Measurements from ENCODE around the gene LYRM4.

Gene LYRM4

GRCh38 chr6:5108536-5109150 lies 152.1 kb downstream of the LYRM4 start:
- TF ChIP-seq POLR2A (IDR thresholded peaks at IDR 0.05; ENCODE audit: low read length), result no peak
- TF ChIP-seq GATA1 (IDR thresholded peaks at IDR 0.05; ENCODE audit: low read depth, low read length), result no peak
- DNase-seq, result no peak

GRCh38 chr6:5108068-5108467 lies 152.7 kb downstream of the LYRM4 start:
- TF ChIP-seq GATA1 (IDR thresholded peaks at IDR 0.05; ENCODE audit: low read depth, low read length), result no peak
- TF ChIP-seq POLR2A (IDR thresholded peaks at IDR 0.05; ENCODE audit: low read length), result no peak
- no peak for DNase-seq

- TF ChIP-seq GATA1 (IDR thresholded peaks at IDR 0.05; ENCODE audit: low read depth, low read length) (no peak), POLR2A (IDR thresholded peaks at IDR 0.05; ENCODE audit: low read length) (no peak)
Observed at GRCh38 chr6:5107341-5107740, 153.4 kb downstream of the LYRM4 start.

GRCh38 chr6:5105146-5105545 lies 155.6 kb downstream of the LYRM4 start:
- no peak for TF ChIP-seq POLR2A (IDR thresholded peaks at IDR 0.05; ENCODE audit: low read length)
- TF ChIP-seq GATA1 (IDR thresholded peaks at IDR 0.05; ENCODE audit: low read depth, low read length), result no peak
- no peak for DNase-seq

More at GRCh38 chr6:5107341-5107740, 153.4 kb downstream of the LYRM4 start:
- no peak for DNase-seq

- TF ChIP-seq GATA1 (IDR thresholded peaks at IDR 0.05; ENCODE audit: low read depth, low read length) (no peak), POLR2A (IDR thresholded peaks at IDR 0.05; ENCODE audit: low read length) (no peak)
- no peak for DNase-seq
Observed at GRCh38 chr6:5104667-5105066, 156.1 kb downstream of the LYRM4 start.

GRCh38 chr6:5103250-5103649 lies 157.5 kb downstream of the LYRM4 start:
- TF ChIP-seq GATA1 (IDR thresholded peaks at IDR 0.05; ENCODE audit: low read depth, low read length) (no peak), POLR2A (IDR thresholded peaks at IDR 0.05; ENCODE audit: low read length) (no peak)
- DNase-seq, result no peak

GRCh38 chr6:5102267-5102970 lies 158.3 kb downstream of the LYRM4 start:
- DNase-seq, result no peak
- TF ChIP-seq POLR2A (IDR thresholded peaks at IDR 0.05; ENCODE audit: low read length) (no peak), GATA1 (IDR thresholded peaks at IDR 0.05; ENCODE audit: low read depth, low read length) (no peak)

- no peak for DNase-seq
- TF ChIP-seq POLR2A (IDR thresholded peaks at IDR 0.05; ENCODE audit: low read length) (no peak), GATA1 (IDR thresholded peaks at IDR 0.05; ENCODE audit: low read depth, low read length) (no peak)
Observed at GRCh38 chr6:5100806-5101205, 159.9 kb downstream of the LYRM4 start.

- DNase-seq, result no peak
- TF ChIP-seq POLR2A (IDR thresholded peaks at IDR 0.05; ENCODE audit: low read length) (no peak), GATA1 (IDR thresholded peaks at IDR 0.05; ENCODE audit: low read depth, low read length) (no peak)
Observed at GRCh38 chr6:5099537-5099936, 161.2 kb downstream of the LYRM4 start.

- TF ChIP-seq POLR2A (IDR thresholded peaks at IDR 0.05; ENCODE audit: low read length) (no peak), GATA1 (IDR thresholded peaks at IDR 0.05; ENCODE audit: low read depth, low read length) (no peak)
- DNase-seq, result no peak
Observed at GRCh38 chr6:5098501-5099270, 162.1 kb downstream of the LYRM4 start.

GRCh38 chr6:5096482-5096881 lies 164.3 kb downstream of the LYRM4 start:
- TF ChIP-seq GATA1 (IDR thresholded peaks at IDR 0.05; ENCODE audit: low read depth, low read length) (no peak), POLR2A (IDR thresholded peaks at IDR 0.05; ENCODE audit: low read length) (no peak)
- DNase-seq, result peak; percentile 50 to 77

GRCh38 chr6:5095236-5095635 lies 165.5 kb downstream of the LYRM4 start:
- DNase-seq, result no peak
- TF ChIP-seq GATA1 (IDR thresholded peaks at IDR 0.05; ENCODE audit: low read depth, low read length), result no peak
- TF ChIP-seq POLR2A (IDR thresholded peaks at IDR 0.05; ENCODE audit: low read length), result no peak

- no peak for DNase-seq
- TF ChIP-seq POLR2A (IDR thresholded peaks at IDR 0.05; ENCODE audit: low read length) (no peak), GATA1 (IDR thresholded peaks at IDR 0.05; ENCODE audit: low read depth, low read length) (no peak)
Observed at GRCh38 chr6:5094327-5094726, 166.4 kb downstream of the LYRM4 start.

- DNase-seq, result peak; percentile 18 to 32
- no peak for TF ChIP-seq GATA1 (IDR thresholded peaks at IDR 0.05; ENCODE audit: low read depth, low read length)
- TF ChIP-seq POLR2A (IDR thresholded peaks at IDR 0.05; ENCODE audit: low read length), result no peak
Observed at GRCh38 chr6:5093231-5094015, 167.3 kb downstream of the LYRM4 start.

All from erythroblast (primary cell).